Measurements from ENCODE around the gene CALHM5. TPM values are rescaled to one million over a fixed set of nuclear protein-coding genes. Genes with fewer than 3 reads are reported as not detected.

Gene CALHM5
- total RNA-seq, 1 experiment from 2014 or later: 0.08 TPM

Other genes with a start within 250 kb of the CALHM5 start
- 62.6 and 63.2 TPM in 2 replicates for gene TSPYL1, start 231.7 kb upstream of the CALHM5 start, total RNA-seq (2014; rRNA removed; shearing (Covaris generic))
- 1.9 and 5.3 TPM in 2 replicates for gene DSE, start 140.7 kb upstream of the CALHM5 start, total RNA-seq (2014; rRNA removed; shearing (Covaris generic))
- not detected in 2 replicates for gene CALHM6, start 50.3 kb upstream of the CALHM5 start, total RNA-seq (2014; rRNA removed; shearing (Covaris generic))
- gene TRAPPC3L, start 34.0 kb downstream of the CALHM5 start, total RNA-seq (2014; rRNA removed; shearing (Covaris generic)): not detected in 2 replicates
- not detected in 2 replicates for gene CALHM4, start 42.1 kb downstream of the CALHM5 start, total RNA-seq (2014; rRNA removed; shearing (Covaris generic))
- gene RWDD1, start 59.9 kb downstream of the CALHM5 start, total RNA-seq (2014; rRNA removed; shearing (Covaris generic)): 9.1 and 15.4 TPM in 2 replicates
- 0.31 TPM in 1 of 2 replicates, not detected in the other for gene RSPH4A, start 104.8 kb downstream of the CALHM5 start, total RNA-seq (2014; rRNA removed; shearing (Covaris generic))
- 6.0 and 6.1 TPM in 2 replicates for gene ZUP1, start 157.1 kb downstream of the CALHM5 start, total RNA-seq (2014; rRNA removed; shearing (Covaris generic))
- 1.6 and 2.6 TPM in 2 replicates for gene KPNA5, start 169.6 kb downstream of the CALHM5 start, total RNA-seq (2014; rRNA removed; shearing (Covaris generic))

Measured in HT-29 (cell line).